HL-60 (cell line): Measurements from ENCODE around the gene ZDHHC17.
"Not testable (repeated sequence)": the region's sequence is repeated elsewhere in the genome, so short reads cannot be mapped to it uniquely, and the experiment has no call there.

Experiments
- DNase-seq, 2 experiments: peaks; one replicate each; pipeline ENCODE4 v3.0.0-alpha.2; 2010 to 2020; ENCODE audit warnings: low read depth in 1 of 2, low spot score in 1 of 2
- H3K27ac ChIP-seq: fragments of 250-450 bp; sonication (Bioruptor Pico); replicated peaks from 2 replicates; pipeline ENCODE4 v1.5.1; 2020; ENCODE audit warnings: mild to moderate bottlenecking, moderate library complexity
- H3K27me3 ChIP-seq: fragments of 250-450 bp; sonication (Bioruptor Pico); 2 replicates; pipeline ENCODE4 v1.5.1; 2021; ENCODE audit warnings: mild to moderate bottlenecking, moderate library complexity; ENCODE audit not compliant: insufficient read depth, poor library complexity, severe bottlenecking
- H3K4me3 ChIP-seq: replicated peaks from 2 replicates; pipeline ENCODE4 v1.5.1; 2011; ENCODE audit warnings: mild to moderate bottlenecking, control low read depth, low read length; ENCODE audit not compliant: insufficient read depth
- GABPA ChIP-seq: IDR thresholded peaks from 2 replicates; pipeline ENCODE4 v1.6.1; 2012; ENCODE audit warnings: low read depth
- POLR2AphosphoS5 ChIP-seq: IDR thresholded peaks from 2 replicates; pipeline ENCODE4 v1.6.1; 2012; ENCODE audit warnings: low read depth
- SPI1 ChIP-seq: IDR thresholded peaks from 2 replicates; pipeline ENCODE4 v1.6.1; 2012; ENCODE audit warnings: low read depth, mild to moderate bottlenecking, borderline replicate concordance
- TF ChIP-seq, protein P1 (sequence below): IDR thresholded peaks from one replicate; pipeline ENCODE4 v1.5.1; 2011; ENCODE audit warnings: low read length, control low read depth, inconsistent platforms; ENCODE audit not compliant: insufficient read depth
- TF ChIP-seq, protein P2 (sequence below): IDR thresholded peaks from 2 replicates; pipeline ENCODE4 v1.6.1; 2012; ENCODE audit warnings: low read depth; ENCODE audit not compliant: insufficient replicate concordance

ZDHHC17 gene

DNA sequence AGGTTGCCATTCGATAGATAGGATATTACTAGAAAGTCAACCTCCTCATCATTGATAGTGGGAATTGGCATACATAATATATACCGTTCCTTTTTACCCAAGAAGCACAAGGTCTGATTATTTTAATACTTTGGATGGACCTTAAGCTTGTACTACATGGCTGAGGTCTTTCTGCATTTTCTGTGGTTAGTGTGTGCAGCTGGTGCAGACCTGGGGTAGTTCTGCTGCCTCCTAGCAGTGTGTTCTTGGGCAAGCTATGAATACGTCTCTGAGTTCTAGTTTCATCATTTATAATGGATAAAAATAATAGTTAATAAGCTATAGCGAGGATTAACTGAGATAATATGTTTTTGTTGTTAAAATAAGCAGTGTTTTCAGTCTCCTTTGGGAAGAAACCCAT, 2.2 kb downstream of the ZDHHC17 start:
- Histone ChIP-seq H3K4me3 (no peak overlapping the region), H3K27me3 (no peaks in the 10 kb centered on the region), H3K27ac (no peak overlapping the region; the same call in 1 of the 2 replicates)
- peak in 1 of 2 experiments; percentile 50 for DNase-seq
- TF ChIP-seq POLR2AphosphoS5 (no peak), SPI1 (no peak), GABPA (no peak)
- TF ChIP-seq, protein P1, sequence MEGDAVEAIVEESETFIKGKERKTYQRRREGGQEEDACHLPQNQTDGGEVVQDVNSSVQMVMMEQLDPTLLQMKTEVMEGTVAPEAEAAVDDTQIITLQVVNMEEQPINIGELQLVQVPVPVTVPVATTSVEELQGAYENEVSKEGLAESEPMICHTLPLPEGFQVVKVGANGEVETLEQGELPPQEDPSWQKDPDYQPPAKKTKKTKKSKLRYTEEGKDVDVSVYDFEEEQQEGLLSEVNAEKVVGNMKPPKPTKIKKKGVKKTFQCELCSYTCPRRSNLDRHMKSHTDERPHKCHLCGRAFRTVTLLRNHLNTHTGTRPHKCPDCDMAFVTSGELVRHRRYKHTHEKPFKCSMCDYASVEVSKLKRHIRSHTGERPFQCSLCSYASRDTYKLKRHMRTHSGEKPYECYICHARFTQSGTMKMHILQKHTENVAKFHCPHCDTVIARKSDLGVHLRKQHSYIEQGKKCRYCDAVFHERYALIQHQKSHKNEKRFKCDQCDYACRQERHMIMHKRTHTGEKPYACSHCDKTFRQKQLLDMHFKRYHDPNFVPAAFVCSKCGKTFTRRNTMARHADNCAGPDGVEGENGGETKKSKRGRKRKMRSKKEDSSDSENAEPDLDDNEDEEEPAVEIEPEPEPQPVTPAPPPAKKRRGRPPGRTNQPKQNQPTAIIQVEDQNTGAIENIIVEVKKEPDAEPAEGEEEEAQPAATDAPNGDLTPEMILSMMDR, result no peak
- TF ChIP-seq, protein P2, sequence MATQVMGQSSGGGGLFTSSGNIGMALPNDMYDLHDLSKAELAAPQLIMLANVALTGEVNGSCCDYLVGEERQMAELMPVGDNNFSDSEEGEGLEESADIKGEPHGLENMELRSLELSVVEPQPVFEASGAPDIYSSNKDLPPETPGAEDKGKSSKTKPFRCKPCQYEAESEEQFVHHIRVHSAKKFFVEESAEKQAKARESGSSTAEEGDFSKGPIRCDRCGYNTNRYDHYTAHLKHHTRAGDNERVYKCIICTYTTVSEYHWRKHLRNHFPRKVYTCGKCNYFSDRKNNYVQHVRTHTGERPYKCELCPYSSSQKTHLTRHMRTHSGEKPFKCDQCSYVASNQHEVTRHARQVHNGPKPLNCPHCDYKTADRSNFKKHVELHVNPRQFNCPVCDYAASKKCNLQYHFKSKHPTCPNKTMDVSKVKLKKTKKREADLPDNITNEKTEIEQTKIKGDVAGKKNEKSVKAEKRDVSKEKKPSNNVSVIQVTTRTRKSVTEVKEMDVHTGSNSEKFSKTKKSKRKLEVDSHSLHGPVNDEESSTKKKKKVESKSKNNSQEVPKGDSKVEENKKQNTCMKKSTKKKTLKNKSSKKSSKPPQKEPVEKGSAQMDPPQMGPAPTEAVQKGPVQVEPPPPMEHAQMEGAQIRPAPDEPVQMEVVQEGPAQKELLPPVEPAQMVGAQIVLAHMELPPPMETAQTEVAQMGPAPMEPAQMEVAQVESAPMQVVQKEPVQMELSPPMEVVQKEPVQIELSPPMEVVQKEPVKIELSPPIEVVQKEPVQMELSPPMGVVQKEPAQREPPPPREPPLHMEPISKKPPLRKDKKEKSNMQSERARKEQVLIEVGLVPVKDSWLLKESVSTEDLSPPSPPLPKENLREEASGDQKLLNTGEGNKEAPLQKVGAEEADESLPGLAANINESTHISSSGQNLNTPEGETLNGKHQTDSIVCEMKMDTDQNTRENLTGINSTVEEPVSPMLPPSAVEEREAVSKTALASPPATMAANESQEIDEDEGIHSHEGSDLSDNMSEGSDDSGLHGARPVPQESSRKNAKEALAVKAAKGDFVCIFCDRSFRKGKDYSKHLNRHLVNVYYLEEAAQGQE, result no peak

DNA sequence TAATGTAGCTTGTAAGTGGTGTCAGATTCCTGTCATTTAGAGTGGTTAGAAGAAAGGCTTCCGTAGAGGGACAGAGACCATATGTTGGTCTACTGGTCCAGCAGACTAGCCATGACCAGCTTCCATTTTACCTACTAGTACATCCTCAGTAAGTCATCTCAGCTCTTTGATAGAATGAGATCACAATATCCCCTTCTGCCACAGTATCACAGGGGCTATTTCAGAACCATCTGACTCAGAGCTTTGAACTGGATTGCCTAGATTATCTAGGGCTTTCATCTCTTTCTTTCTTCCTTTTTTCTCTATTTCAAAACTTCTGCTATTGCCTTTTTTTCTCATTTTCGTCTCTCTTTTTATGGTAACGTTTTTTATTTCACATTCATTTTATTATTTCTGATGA, 4.7 kb downstream of the ZDHHC17 start:
- no peaks in the 10 kb centered on the region for H3K27me3 ChIP-seq
- H3K27ac ChIP-seq, result no peak overlapping the region
- DNase-seq, result peak in 1 of 2 experiments; percentile 25
- TF ChIP-seq SPI1, result no peak
- no peak overlapping the region for H3K4me3 ChIP-seq

DNA sequence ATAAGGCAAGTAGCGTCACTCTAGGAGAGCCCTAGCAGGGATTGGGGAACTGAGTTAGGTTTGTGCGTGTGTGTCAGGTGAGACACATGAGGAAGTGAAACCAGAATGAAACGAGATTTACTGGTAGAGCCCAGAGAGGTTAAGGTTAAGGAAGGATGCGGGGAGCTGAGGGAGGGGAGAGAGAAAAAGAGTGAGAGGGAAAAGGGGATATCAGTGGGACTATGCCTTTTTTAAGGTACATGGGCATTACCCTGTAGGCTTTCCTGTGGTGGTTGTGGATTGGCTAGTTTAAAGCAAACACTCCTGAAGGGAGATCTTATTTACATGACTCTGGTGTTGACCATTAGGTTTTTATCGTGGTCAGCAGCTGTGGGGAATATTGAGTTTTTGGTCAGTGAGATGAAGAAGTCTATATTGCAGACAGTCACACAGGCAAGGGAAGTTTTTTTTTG, 13.9 kb downstream of the ZDHHC17 start:
- Histone ChIP-seq H3K27ac (no peak overlapping the region), H3K4me3 (no peak overlapping the region), H3K27me3 (no peaks in the 10 kb centered on the region)
- peak; percentile 80 for TF ChIP-seq SPI1
- TF ChIP-seq GABPA, result no peak
- DNase-seq, result peak; percentile 25 to 56

DNA sequence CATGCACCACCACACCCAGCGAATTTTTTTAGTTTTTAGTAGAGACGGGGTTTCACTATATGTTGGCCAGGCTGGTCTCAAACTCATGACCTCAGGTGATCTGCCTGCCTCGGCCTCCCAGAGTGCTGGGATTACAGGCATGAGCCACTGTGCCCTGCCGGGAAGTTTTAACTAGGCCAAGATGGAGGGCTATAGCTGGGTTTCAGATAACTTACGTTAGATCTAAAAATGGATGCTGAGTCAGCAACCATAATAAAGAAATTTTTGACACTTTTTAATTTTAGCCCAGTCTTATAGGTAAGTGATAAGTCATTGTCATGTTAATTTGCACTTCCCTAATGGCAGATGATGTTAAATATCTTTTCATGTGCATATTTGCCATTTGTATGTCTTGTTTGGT, 14.4 kb downstream of the ZDHHC17 start:
- TF ChIP-seq, protein P2, result no peak
- no peak for TF ChIP-seq GABPA
- no peak for TF ChIP-seq POLR2AphosphoS5
- no peak for TF ChIP-seq SPI1
- TF ChIP-seq, protein P1, result no peak
- DNase-seq, result no peak
- Histone ChIP-seq H3K27me3 (no peaks in the 10 kb centered on the region), H3K4me3 (no peak overlapping the region), H3K27ac (no peak overlapping the region)

DNA sequence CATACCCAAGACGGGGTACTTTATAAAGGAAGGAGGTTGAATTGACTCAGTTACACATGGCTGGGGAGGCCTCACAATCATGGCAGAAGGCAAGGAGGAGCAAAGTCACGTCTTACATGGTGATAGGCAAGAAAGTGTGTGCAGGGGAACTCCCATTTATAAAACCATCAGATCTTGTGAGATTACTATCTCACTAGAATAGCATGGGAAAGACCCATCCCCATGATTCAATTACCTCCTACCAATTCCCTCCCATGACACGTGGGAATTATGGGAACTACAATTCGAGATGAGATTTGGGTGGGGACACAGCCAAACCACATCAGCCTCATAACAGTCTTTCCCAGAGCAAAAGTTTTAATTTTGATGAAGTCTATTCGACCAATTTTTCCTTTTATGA, 15.4 kb downstream of the ZDHHC17 start:
- DNase-seq, H3K27me3 ChIP-seq, H3K4me3 ChIP-seq, H3K27ac ChIP-seq: not testable (repeated sequence)

DNA sequence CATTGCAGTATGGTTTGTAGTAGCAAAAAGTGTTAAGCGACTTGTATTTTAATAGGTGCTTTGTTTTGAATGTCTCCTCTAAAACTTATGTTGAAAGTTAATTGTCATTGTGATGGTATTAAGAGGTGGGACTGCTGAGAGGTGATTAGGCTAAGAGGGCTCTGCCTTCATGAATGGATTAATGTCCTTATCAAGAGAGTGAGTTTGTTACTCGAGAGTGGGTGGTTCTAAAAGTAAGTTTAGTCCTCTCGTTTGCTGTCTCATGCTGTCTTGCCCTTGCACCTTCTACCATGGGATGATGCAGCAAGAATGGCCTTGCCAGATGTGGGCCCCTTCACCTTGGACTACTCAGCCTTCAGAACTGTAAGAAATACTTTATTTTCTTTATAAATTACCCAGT, 17.4 kb downstream of the ZDHHC17 start:
- DNase-seq, result no peak
- no peak for TF ChIP-seq GABPA
- Histone ChIP-seq H3K4me3 (no peak overlapping the region), H3K27me3 (no peaks in the 10 kb centered on the region), H3K27ac (no peak overlapping the region)
